Measurements from ENCODE around the gene PARD3.

PARD3 gene

GRCh38 chr10:34667177-34667576 is 147.9 kb downstream of the PARD3 start:
- no peak for TF ChIP-seq CTCF (conservative IDR thresholded peaks at IDR 0.05; ENCODE audit: control insufficient read depth, insufficient read depth, low read depth, low read length)
- H3K4me3 ChIP-seq (ENCODE audit: control insufficient read depth, low read depth, low read length): no peak overlapping the region
- no peak for DNase-seq (ENCODE audit: low read depth)

- TF ChIP-seq CTCF (conservative IDR thresholded peaks at IDR 0.05; ENCODE audit: control insufficient read depth, insufficient read depth, low read depth, low read length): peak; percentile 71
- no peak overlapping the region for H3K4me3 ChIP-seq (ENCODE audit: control insufficient read depth, low read depth, low read length)
- peak; percentile 94 for DNase-seq (ENCODE audit: low read depth)
Measured at GRCh38 chr10:34666008-34666704, 148.9 kb downstream of the PARD3 start.

- no peak overlapping the region for H3K4me3 ChIP-seq (ENCODE audit: control insufficient read depth, low read depth, low read length)
- TF ChIP-seq CTCF (conservative IDR thresholded peaks at IDR 0.05; ENCODE audit: control insufficient read depth, insufficient read depth, low read depth, low read length): no peak
- DNase-seq (ENCODE audit: low read depth): no peak
Measured at GRCh38 chr10:34664706-34665105, 150.4 kb downstream of the PARD3 start.

GRCh38 chr10:34661580-34661979 is 153.5 kb downstream of the PARD3 start:
- H3K4me3 ChIP-seq (ENCODE audit: control insufficient read depth, low read depth, low read length): no peak overlapping the region
- no peak for DNase-seq (ENCODE audit: low read depth)
- TF ChIP-seq CTCF (conservative IDR thresholded peaks at IDR 0.05; ENCODE audit: control insufficient read depth, insufficient read depth, low read depth, low read length): no peak

GRCh38 chr10:34658934-34659333 is 156.2 kb downstream of the PARD3 start:
- no peak for TF ChIP-seq CTCF (conservative IDR thresholded peaks at IDR 0.05; ENCODE audit: control insufficient read depth, insufficient read depth, low read depth, low read length)
- no peak overlapping the region for H3K4me3 ChIP-seq (ENCODE audit: control insufficient read depth, low read depth, low read length)
- no peak for DNase-seq (ENCODE audit: low read depth)

GRCh38 chr10:34656661-34657060 is 158.4 kb downstream of the PARD3 start:
- no peak overlapping the region for H3K4me3 ChIP-seq (ENCODE audit: control insufficient read depth, low read depth, low read length)
- no peak for DNase-seq (ENCODE audit: low read depth)
- no peak for TF ChIP-seq CTCF (conservative IDR thresholded peaks at IDR 0.05; ENCODE audit: control insufficient read depth, insufficient read depth, low read depth, low read length)

Data from fibroblast of mammary gland (primary cell).